Upper lobe of left lung (tissue), 6 donors: ENCODE results near the gene UNC13B. TPM values are rescaled to one million over a fixed set of nuclear protein-coding genes. Genes with fewer than 3 reads are reported as not detected.

ENCODE experiments used
- total RNA-seq, 6 donors: library from RNA; depleted of rRNA in 4 of 6; stranded (reverse); fragments of >200 nt in 4 of 6; gene quantifications; one replicate each; pipeline versions ENCODE4 v1.1.0 to v1.2.1, GENCODE V29; 2016 to 2021
- donor health status: DM: no; HTN: no; CAD: no; lungs with moderate emphysema.
- donor health status: DM: no; HTN: yes; CAD: no; lungs with severe emphysema.

Gene UNC13B
- total RNA-seq, 6 donors from 2014 or later = 68.3 to 300 (median 151) TPM

Other genes with a start within 250 kb of the UNC13B start
- under 1 TPM in 4 of 6 donors, not detected in 2; 0.10 to 0.74 (median 0.49) TPM for gene PHF24, start 203.7 kb upstream of the UNC13B start, total RNA-seq
- gene DNAJB5, start 172.3 kb upstream of the UNC13B start, total RNA-seq = 1 to 10 TPM; 4.6 to 7.9 (median 6.0) TPM
- gene VCP, start 89.4 kb upstream of the UNC13B start, total RNA-seq = 100 to 1,000 TPM; 170 to 215 (median 189) TPM
- gene FANCG, start 82.1 kb upstream of the UNC13B start, total RNA-seq = 10 to 100 TPM in 3 of 6 donors, 1 to 10 TPM in 3; 4.7 to 61.8 (median 9.1) TPM
- 10 to 100 TPM; 11.5 to 29.0 (median 19.1) TPM for gene PIGO, start 65.4 kb upstream of the UNC13B start, total RNA-seq
- 10 to 100 TPM; 17.4 to 72.8 (median 48.0) TPM for gene STOML2, start 58.9 kb upstream of the UNC13B start, total RNA-seq
- gene ATOSB, start 46.1 kb upstream of the UNC13B start, total RNA-seq = 10 to 100 TPM; 14.6 to 38.6 (median 29.7) TPM